Immature natural killer cell (primary cell): Measurements from ENCODE around the gene LRIT1. TPM values are rescaled to one million over a fixed set of nuclear protein-coding genes. Genes with fewer than 3 reads are reported as not detected.
A peak's percentile ranks its signal among the peaks of the same experiment; 100 is the strongest.

Experiments used
- DNase-seq, 3 donors: peaks; one replicate each; pipeline ENCODE4 v3.0.0; 2022; ENCODE audit warnings: mixed read lengths in 1 of 3
- H3K27ac Mint-ChIP-seq, 6 donors: one replicate each; pipeline ENCODE4 v1.8.0; 2020; ENCODE audit warnings: mixed read lengths in 6 of 6, mild to moderate bottlenecking in 5 of 6, inconsistent platforms in 4 of 6, moderate library complexity in 3 of 6
- H3K27me3 Mint-ChIP-seq, 3 donors: one replicate each; pipeline ENCODE4 v1.8.0; 2020 to 2021; ENCODE audit warnings: low read depth in 3 of 3, mild to moderate bottlenecking in 3 of 3, mixed read lengths in 3 of 3, moderate library complexity in 3 of 3, inconsistent platforms in 1 of 3
- H3K36me3 Mint-ChIP-seq, 3 donors: one replicate each; pipeline ENCODE4 v1.8.0; 2020; ENCODE audit warnings: mixed read lengths in 3 of 3, inconsistent platforms in 2 of 3, mild to moderate bottlenecking in 2 of 3
- H3K4me1 Mint-ChIP-seq, 2 donors: one replicate each; pipeline ENCODE4 v1.8.0; 2020; ENCODE audit warnings: inconsistent platforms in 2 of 2, mild to moderate bottlenecking in 2 of 2, mixed read lengths in 2 of 2, moderate library complexity in 1 of 2
- H3K4me3 Mint-ChIP-seq, 5 donors: one replicate each; pipeline ENCODE4 v1.8.0; 2020; ENCODE audit warnings: mild to moderate bottlenecking in 5 of 5, mixed read lengths in 5 of 5, inconsistent platforms in 3 of 5, moderate library complexity in 3 of 5
- H3K9me3 Mint-ChIP-seq, 6 donors: one replicate each; pipeline ENCODE4 v1.8.0; 2020; ENCODE audit warnings: mild to moderate bottlenecking in 6 of 6, mixed read lengths in 6 of 6, inconsistent platforms in 4 of 6, moderate library complexity in 3 of 6
- polyA plus RNA-seq, 3 donors: library from polyadenylated mRNA; unstranded; fragments of 300-500 nt; fragmentation: Illumina TruSeq; gene quantifications; one replicate each; pipeline ENCODE4 v1.2.3, GENCODE V29; 2021

Gene LRIT1
- polyA plus RNA-seq, 3 donors from 2014 or later: not detected

GRCh38 chr10:84200537-84201243 lies 40.7 kb downstream of the LRIT1 start:
- Mint-ChIP-seq H3K27me3 (peaks cover 2 to 9% (median 2%) of the 10 kb centered on the region in 3 donors), H3K4me3 (no peak overlapping the region), H3K27ac (no peak overlapping the region), H3K36me3 (peaks cover 0 to 13% (median 6%) of the 10 kb centered on the region in 3 donors), H3K9me3 (no peaks in the 10 kb centered on the region), H3K4me1 (peaks cover 3 to 9% of the 10 kb centered on the region in 2 donors)
- no peak for DNase-seq

- H3K4me3 Mint-ChIP-seq: no peak overlapping the region
- H3K27me3 Mint-ChIP-seq: peaks cover 0 to 8% (median 2%) of the 10 kb centered on the region in 3 donors
- peak overlapping the region in 1 of 6 donors; percentile 8 for H3K27ac Mint-ChIP-seq
- H3K36me3 Mint-ChIP-seq: peaks cover 0 to 13% (median 6%) of the 10 kb centered on the region in 3 donors
- no peak for DNase-seq
- H3K4me1 Mint-ChIP-seq: peaks cover 12 to 28% of the 10 kb centered on the region in 2 donors
- no peaks in the 10 kb centered on the region for H3K9me3 Mint-ChIP-seq
Observed at GRCh38 chr10:84198206-84198915, 43.0 kb downstream of the LRIT1 start.

- Mint-ChIP-seq H3K27me3 (peaks cover 0 to 14% (median 2%) of the 10 kb centered on the region in 3 donors), H3K4me1 (peaks cover 14 to 28% of the 10 kb centered on the region in 2 donors)
- DNase-seq: no peak
Observed at GRCh38 chr10:84197643-84198042, 43.7 kb downstream of the LRIT1 start.

GRCh38 chr10:84196941-84197340 lies 44.4 kb downstream of the LRIT1 start:
- H3K36me3 Mint-ChIP-seq: peaks cover 0 to 13% (median 6%) of the 10 kb centered on the region in 3 donors
- no peak for DNase-seq
- H3K4me1 Mint-ChIP-seq: peaks cover 14 to 28% of the 10 kb centered on the region in 2 donors
- H3K4me3 Mint-ChIP-seq: no peak overlapping the region
- H3K27me3 Mint-ChIP-seq: peaks cover 2 to 14% (median 2%) of the 10 kb centered on the region in 3 donors
- no peaks in the 10 kb centered on the region for H3K9me3 Mint-ChIP-seq
- no peak overlapping the region for H3K27ac Mint-ChIP-seq

More at GRCh38 chr10:84197643-84198042, 43.7 kb downstream of the LRIT1 start:
- H3K36me3 Mint-ChIP-seq: peaks cover 0 to 13% (median 6%) of the 10 kb centered on the region in 3 donors
- no peaks in the 10 kb centered on the region for H3K9me3 Mint-ChIP-seq
- H3K27ac Mint-ChIP-seq: no peak overlapping the region
- H3K4me3 Mint-ChIP-seq: no peak overlapping the region

- H3K27me3 Mint-ChIP-seq: peaks cover 2 to 14% (median 2%) of the 10 kb centered on the region in 3 donors
- peak overlapping the region in 3 of 5 donors; percentile 77 to 79 (median 77) for H3K4me3 Mint-ChIP-seq
Observed at GRCh38 chr10:84196083-84196482, 45.3 kb downstream of the LRIT1 start.

GRCh38 chr10:84195044-84195830 lies 46.1 kb downstream of the LRIT1 start:
- Mint-ChIP-seq H3K27me3 (peaks cover 2 to 17% (median 2%) of the 10 kb centered on the region in 3 donors), H3K4me3 (peak overlapping the region; percentile 77 to 80 (median 77)), H3K36me3 (peaks cover 0 to 11% (median 6%) of the 10 kb centered on the region in 3 donors), H3K4me1 (peaks cover 28 to 42% of the 10 kb centered on the region in 2 donors), H3K9me3 (no peaks in the 10 kb centered on the region), H3K27ac (no peak overlapping the region)
- no peak for DNase-seq

More at GRCh38 chr10:84196083-84196482, 45.3 kb downstream of the LRIT1 start:
- no peak for DNase-seq
- peaks cover 0 to 13% (median 6%) of the 10 kb centered on the region in 3 donors for H3K36me3 Mint-ChIP-seq
- H3K9me3 Mint-ChIP-seq: no peaks in the 10 kb centered on the region
- H3K27ac Mint-ChIP-seq: peak overlapping the region in 1 of 6 donors; percentile 36
- peaks cover 20 to 34% of the 10 kb centered on the region in 2 donors for H3K4me1 Mint-ChIP-seq

GRCh38 chr10:84194424-84195043 lies 46.8 kb downstream of the LRIT1 start, which contains the start of gene CDHR1:
CDHR1 (plus strand) TSS chr10:84194537; CDS start chr10:84194761, 224 bp downstream.
- Mint-ChIP-seq H3K4me1 (peaks cover 28 to 44% of the 10 kb centered on the region in 2 donors), H3K4me3 (peak within 1 kb of the TSS; percentile 77 to 80 (median 77)), H3K27ac (peak within 1 kb of the TSS in 2 of 6 donors; percentile 62 to 70), H3K36me3 (peaks cover 0 to 9% (median 6%) of the 10 kb centered on the region in 3 donors), H3K27me3 (peaks cover 2 to 17% (median 2%) of the 10 kb centered on the region in 3 donors), H3K9me3 (no peaks in the 10 kb centered on the region)
- DNase-seq: peak; percentile 66 to 72 (median 69)

- DNase-seq: no peak
- Mint-ChIP-seq H3K4me3 (peak overlapping the region; percentile 77 to 80 (median 77)), H3K27me3 (peaks cover 2 to 17% (median 2%) of the 10 kb centered on the region in 3 donors), H3K4me1 (peaks cover 28 to 44% of the 10 kb centered on the region in 2 donors), H3K9me3 (no peaks in the 10 kb centered on the region), H3K27ac (peak overlapping the region in 2 of 6 donors; percentile 62 to 70), H3K36me3 (peaks cover 0 to 7% (median 6%) of the 10 kb centered on the region in 3 donors)
Observed at GRCh38 chr10:84193846-84194423, 47.4 kb downstream of the LRIT1 start.

GRCh38 chr10:84193327-84193726 lies 48.0 kb downstream of the LRIT1 start:
- Mint-ChIP-seq H3K4me1 (peaks cover 28 to 44% of the 10 kb centered on the region in 2 donors), H3K27ac (peak overlapping the region in 1 of 6 donors; percentile 10), H3K4me3 (peak overlapping the region; percentile 36 to 77 (median 48)), H3K36me3 (peaks cover 0 to 3% (median 2%) of the 10 kb centered on the region in 3 donors), H3K27me3 (peaks cover 2 to 19% (median 2%) of the 10 kb centered on the region in 3 donors), H3K9me3 (no peaks in the 10 kb centered on the region)
- DNase-seq: no peak

- peaks cover 28 to 39% of the 10 kb centered on the region in 2 donors for H3K4me1 Mint-ChIP-seq
- H3K27me3 Mint-ChIP-seq: peaks cover 2 to 17% (median 2%) of the 10 kb centered on the region in 3 donors
- no peaks in the 10 kb centered on the region for H3K9me3 Mint-ChIP-seq
- peak in 1 of 3 donors; percentile 13 for DNase-seq
- peak overlapping the region in 2 of 5 donors; percentile 0 to 16 for H3K4me3 Mint-ChIP-seq
- H3K27ac Mint-ChIP-seq: peak overlapping the region in 3 of 6 donors; percentile 2 to 13 (median 5)
- H3K36me3 Mint-ChIP-seq: no peaks in the 10 kb centered on the region
Observed at GRCh38 chr10:84191106-84191505, 50.2 kb downstream of the LRIT1 start.

- Mint-ChIP-seq H3K4me3 (no peak overlapping the region), H3K4me1 (peaks cover 25 to 35% of the 10 kb centered on the region in 2 donors), H3K36me3 (no peaks in the 10 kb centered on the region), H3K27ac (no peak overlapping the region), H3K9me3 (no peaks in the 10 kb centered on the region), H3K27me3 (peaks cover 0 to 15% (median 2%) of the 10 kb centered on the region in 3 donors)
- DNase-seq: no peak
Observed at GRCh38 chr10:84190621-84191020, 50.7 kb downstream of the LRIT1 start.

- Mint-ChIP-seq H3K4me1 (peaks cover 26 to 31% of the 10 kb centered on the region in 2 donors), H3K27me3 (peaks cover 0 to 15% (median 2%) of the 10 kb centered on the region in 3 donors), H3K36me3 (no peaks in the 10 kb centered on the region), H3K27ac (peak overlapping the region in 1 of 6 donors; percentile 80), H3K4me3 (peak overlapping the region in 4 of 5 donors; percentile 27 to 63 (median 36)), H3K9me3 (no peaks in the 10 kb centered on the region)
- DNase-seq: peak in 2 of 3 donors; percentile 18 to 23
Observed at GRCh38 chr10:84188815-84189214, 52.5 kb downstream of the LRIT1 start.
